GM19455 (cell line): ENCODE data around the gene MRTFA.

Experiments used
- ATAC-seq: cut with Tn5 transposase; IDR thresholded peaks from one replicate; pipeline ENCODE4 v1.9.1; 2021; ENCODE audit not compliant: unreplicated experiment

Gene MRTFA

DNA sequence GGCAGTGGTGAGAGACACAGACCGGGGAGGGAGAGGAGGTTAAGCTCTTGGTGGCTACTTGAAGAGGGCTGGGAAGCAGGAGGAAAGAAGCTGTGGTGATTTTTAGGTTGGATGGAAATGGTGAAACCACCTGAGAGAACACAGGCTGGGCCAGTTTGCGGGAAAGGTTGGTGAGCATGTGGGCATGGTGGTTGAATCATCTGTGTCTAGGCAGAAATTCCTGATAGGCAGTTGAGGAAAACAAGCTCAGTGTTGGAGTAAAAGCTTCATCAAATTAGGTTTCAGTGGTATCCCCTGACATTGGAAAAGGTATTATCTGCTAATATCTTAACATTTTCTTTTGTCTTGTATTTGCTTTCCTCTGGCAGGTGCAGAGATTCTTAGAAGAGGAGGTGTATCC, 270.5 kb downstream of the MRTFA start:
- no peak for ATAC-seq

DNA sequence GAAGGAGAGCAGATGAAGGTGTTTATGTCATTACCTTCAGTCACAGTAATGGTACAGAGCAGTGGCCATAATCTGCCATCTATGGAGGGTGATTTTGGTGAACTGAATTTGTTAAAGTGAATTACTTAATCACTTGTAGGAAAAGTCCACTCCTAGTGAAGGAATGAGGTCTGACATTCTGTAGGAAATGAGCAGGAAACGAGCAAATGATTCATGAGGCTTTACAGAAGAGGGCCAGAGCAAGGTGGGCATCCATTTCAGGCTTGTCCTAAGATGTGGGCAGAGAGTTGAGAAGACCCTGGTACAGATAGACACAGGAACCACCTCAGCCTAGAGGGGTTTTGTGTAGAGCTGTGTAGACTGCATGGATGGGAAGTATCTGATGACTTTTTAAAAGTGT, 272.1 kb downstream of the MRTFA start:
- ATAC-seq, result no peak

DNA sequence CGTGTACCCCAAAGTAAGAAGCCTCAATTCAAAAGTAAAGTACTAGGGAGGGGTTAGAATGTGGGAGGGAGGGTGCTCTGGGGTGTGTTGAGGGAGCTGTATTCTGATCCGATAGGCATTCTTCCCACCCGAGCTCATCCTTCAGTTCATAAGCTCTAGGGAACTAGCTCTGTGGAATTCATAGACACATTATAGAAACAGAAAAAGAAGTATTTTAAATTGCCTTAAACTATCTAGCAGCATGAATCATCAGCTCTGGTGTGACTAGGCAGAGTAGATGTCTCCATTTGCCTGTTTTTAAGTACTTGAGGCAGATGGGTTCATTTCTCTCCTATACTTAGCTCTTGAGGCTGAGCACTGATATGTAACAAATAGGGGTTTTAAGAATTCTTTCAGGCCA, 273.5 kb downstream of the MRTFA start:
- no peak for ATAC-seq

DNA sequence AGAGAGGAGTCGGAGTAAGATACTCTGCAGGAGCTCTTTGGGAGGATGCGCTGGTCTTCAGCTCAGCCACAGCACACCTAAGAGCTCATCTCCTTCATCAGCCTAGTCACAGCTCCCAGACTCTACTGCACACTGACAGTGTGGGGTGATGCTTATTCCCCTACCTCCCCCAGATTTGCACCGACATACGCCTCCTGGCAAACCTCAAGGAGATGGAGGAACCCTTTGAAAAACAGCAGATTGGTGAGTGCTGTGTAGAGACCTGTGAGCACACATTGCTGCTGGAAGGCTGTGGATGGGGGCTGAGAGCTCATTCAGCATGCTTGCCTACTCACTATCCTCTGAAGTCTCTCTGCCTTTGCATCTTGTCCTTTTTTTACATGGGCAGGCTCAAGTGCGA, 275.4 kb downstream of the MRTFA start:
- no peak for ATAC-seq
